HEK293 (cell line): ENCODE results near the gene SRL.
A peak's percentile ranks its signal among the peaks of the same experiment; 100 is the strongest.

Source experiments
- BCL11A ChIP-seq: fragments of 450-650 bp; formaldehyde crosslinking; IDR thresholded peaks from 2 replicates; pipeline ENCODE4 v1.5.1; 2016; ENCODE audit warnings: low read depth, missing biosample characterization, missing genetic modification characterization
- GLI4 ChIP-seq: fragments of 450-650 bp; formaldehyde crosslinking; IDR thresholded peaks from 2 replicates; pipeline ENCODE4 v1.5.1; 2016; ENCODE audit warnings: missing biosample characterization, missing genetic modification characterization
- HOXA7 ChIP-seq: sonication (generic); formaldehyde crosslinking; IDR thresholded peaks from 2 replicates; pipeline ENCODE4 v1.8.1; 2022; ENCODE audit warnings: missing genetic modification reagents, borderline replicate concordance
- HOXC10 ChIP-seq: sonication (generic); formaldehyde crosslinking; IDR thresholded peaks from 2 replicates; pipeline ENCODE4 v1.8.1; 2023; ENCODE audit warnings: mild to moderate bottlenecking, missing genetic modification reagents
- HOXD13 ChIP-seq: sonication (generic); formaldehyde crosslinking; IDR thresholded peaks from 2 replicates; pipeline ENCODE4 v1.8.0; 2022; ENCODE audit warnings: missing genetic modification reagents, borderline replicate concordance
- KLF8 ChIP-seq: fragments of 450-650 bp; formaldehyde crosslinking; IDR thresholded peaks from 2 replicates; pipeline ENCODE4 v1.5.1; 2016; ENCODE audit warnings: missing biosample characterization, missing genetic modification characterization
- SP2 ChIP-seq: fragments of 450-650 bp; formaldehyde crosslinking; IDR thresholded peaks from 2 replicates; pipeline ENCODE4 v1.5.1; 2016; ENCODE audit warnings: missing biosample characterization, missing genetic modification characterization
- SP3 ChIP-seq: fragments of 450-650 bp; formaldehyde crosslinking; IDR thresholded peaks from 2 replicates; pipeline ENCODE4 v1.5.1; 2016; ENCODE audit warnings: missing biosample characterization, missing genetic modification characterization
- TRIM28 ChIP-seq: IDR thresholded peaks from 2 replicates; pipeline ENCODE4 v1.6.1; 2011; ENCODE audit warnings: low read length, control low read depth, borderline replicate concordance
- ZBTB11 ChIP-seq: fragments of 450-650 bp; formaldehyde crosslinking; conservative IDR thresholded peaks from 2 replicates; pipeline ENCODE4 v1.5.1; 2016; ENCODE audit warnings: low read depth, missing biosample characterization, missing genetic modification characterization
- ZBTB8A ChIP-seq: fragments of 450-650 bp; formaldehyde crosslinking; IDR thresholded peaks from 2 replicates; pipeline ENCODE4 v1.5.1; 2016; ENCODE audit warnings: missing biosample characterization, missing genetic modification characterization
- ZFHX2 ChIP-seq: fragments of 450-650 bp; formaldehyde crosslinking; conservative IDR thresholded peaks from 2 replicates; pipeline ENCODE4 v1.5.1; 2016; ENCODE audit warnings: missing biosample characterization, missing genetic modification characterization
- ZFP41 ChIP-seq: fragments of 450-650 bp; formaldehyde crosslinking; IDR thresholded peaks from 2 replicates; pipeline ENCODE4 v1.5.1; 2016; ENCODE audit warnings: missing biosample characterization, missing genetic modification characterization, borderline replicate concordance
- ZNF114 ChIP-seq: fragments of 450-650 bp; formaldehyde crosslinking; IDR thresholded peaks from 2 replicates; pipeline ENCODE4 v1.5.0; 2017; ENCODE audit warnings: missing biosample characterization, missing genetic modification characterization
- ZNF138 ChIP-seq: fragments of 450-650 bp; formaldehyde crosslinking; IDR thresholded peaks from 2 replicates; pipeline ENCODE4 v1.5.1; 2016; ENCODE audit warnings: missing biosample characterization, missing genetic modification characterization, borderline replicate concordance
- ZNF239 ChIP-seq: fragments of 450-650 bp; formaldehyde crosslinking; IDR thresholded peaks from 2 replicates; pipeline ENCODE4 v1.5.1; 2016; ENCODE audit warnings: missing biosample characterization, missing genetic modification characterization
- ZNF266 ChIP-seq: fragments of 450-650 bp; formaldehyde crosslinking; IDR thresholded peaks from 2 replicates; pipeline ENCODE4 v1.5.1; 2016; ENCODE audit warnings: missing biosample characterization, missing genetic modification characterization, low read depth
- ZNF274 ChIP-seq, 2 experiments: fragments of 200-500 bp in 1 of 2; fragments of 450-650 bp in 1 of 2; sonication (Bioruptor generic) in 1 of 2; formaldehyde crosslinking in 1 of 2; IDR thresholded peaks; 2 replicates each; pipeline versions ENCODE4 v1.5.1 to v1.6.1; 2014 to 2016; ENCODE audit warnings: borderline replicate concordance in 1 of 2, inconsistent platforms in 1 of 2, low read length in 1 of 2, missing biosample characterization in 1 of 2, missing genetic modification characterization in 1 of 2
- ZNF324 ChIP-seq: fragments of 450-650 bp; formaldehyde crosslinking; IDR thresholded peaks from 2 replicates; pipeline ENCODE4 v1.5.1; 2016; ENCODE audit warnings: missing biosample characterization, missing genetic modification characterization
- ZNF354C ChIP-seq: fragments of 450-650 bp; formaldehyde crosslinking; IDR thresholded peaks from 2 replicates; pipeline ENCODE4 v1.5.1; 2016; ENCODE audit warnings: missing biosample characterization, missing genetic modification characterization, low read depth, borderline replicate concordance
- ZNF37A ChIP-seq: fragments of 450-650 bp; IDR thresholded peaks from 2 replicates; pipeline ENCODE4 v1.5.1; 2018; ENCODE audit warnings: missing biosample characterization, missing genetic modification characterization
- ZNF394 ChIP-seq: fragments of 450-650 bp; formaldehyde crosslinking; IDR thresholded peaks from 2 replicates; pipeline ENCODE4 v1.5.1; 2016; ENCODE audit warnings: missing biosample characterization, missing genetic modification characterization, mild to moderate bottlenecking, moderate library complexity, borderline replicate concordance
- ZNF433 ChIP-seq: fragments of 450-650 bp; formaldehyde crosslinking; IDR thresholded peaks from 2 replicates; pipeline ENCODE4 v1.5.1; 2016; ENCODE audit warnings: missing biosample characterization, missing genetic modification characterization, low read depth
- ZNF501 ChIP-seq: fragments of 450-650 bp; formaldehyde crosslinking; IDR thresholded peaks from 2 replicates; pipeline ENCODE4 v1.5.1; 2016; ENCODE audit warnings: missing biosample characterization, missing genetic modification characterization
- ZNF549 ChIP-seq: fragments of 450-650 bp; IDR thresholded peaks from 2 replicates; pipeline ENCODE4 v1.5.1; 2018; ENCODE audit warnings: missing biosample characterization, missing genetic modification characterization, mild to moderate bottlenecking, inconsistent platforms, moderate library complexity
- ZNF571 ChIP-seq: fragments of 450-650 bp; formaldehyde crosslinking; IDR thresholded peaks from 2 replicates; pipeline ENCODE4 v1.5.0; 2017; ENCODE audit warnings: missing biosample characterization, missing genetic modification characterization
- ZNF629 ChIP-seq: fragments of 450-650 bp; formaldehyde crosslinking; IDR thresholded peaks from 2 replicates; pipeline ENCODE4 v1.5.1; 2017; ENCODE audit warnings: missing biosample characterization, missing genetic modification characterization
- ZNF776 ChIP-seq: fragments of 450-650 bp; formaldehyde crosslinking; IDR thresholded peaks from 2 replicates; pipeline ENCODE4 v1.5.0; 2017; ENCODE audit warnings: missing biosample characterization, missing genetic modification characterization, borderline replicate concordance
- ZNF785 ChIP-seq: fragments of 450-650 bp; formaldehyde crosslinking; IDR thresholded peaks from 2 replicates; pipeline ENCODE4 v1.5.1; 2016; ENCODE audit warnings: missing biosample characterization, missing genetic modification characterization
- ZSCAN5A ChIP-seq: fragments of 450-650 bp; formaldehyde crosslinking; IDR thresholded peaks from 2 replicates; pipeline ENCODE4 v1.5.1; 2016; ENCODE audit warnings: missing biosample characterization, missing genetic modification characterization
- ZXDB ChIP-seq: fragments of 450-650 bp; formaldehyde crosslinking; IDR thresholded peaks from 2 replicates; pipeline ENCODE4 v1.5.1; 2016; ENCODE audit warnings: missing biosample characterization, missing genetic modification characterization
- TF ChIP-seq, protein P1 (sequence below): fragments of 450-650 bp; formaldehyde crosslinking; IDR thresholded peaks from 2 replicates; pipeline ENCODE4 v1.5.1; 2017; ENCODE audit warnings: missing biosample characterization, missing genetic modification characterization
- TF ChIP-seq, protein P2 (sequence below): fragments of 450-650 bp; formaldehyde crosslinking; IDR thresholded peaks from 2 replicates; pipeline ENCODE4 v1.5.1; 2016; ENCODE audit warnings: missing biosample characterization, missing genetic modification characterization

The SRL gene

DNA sequence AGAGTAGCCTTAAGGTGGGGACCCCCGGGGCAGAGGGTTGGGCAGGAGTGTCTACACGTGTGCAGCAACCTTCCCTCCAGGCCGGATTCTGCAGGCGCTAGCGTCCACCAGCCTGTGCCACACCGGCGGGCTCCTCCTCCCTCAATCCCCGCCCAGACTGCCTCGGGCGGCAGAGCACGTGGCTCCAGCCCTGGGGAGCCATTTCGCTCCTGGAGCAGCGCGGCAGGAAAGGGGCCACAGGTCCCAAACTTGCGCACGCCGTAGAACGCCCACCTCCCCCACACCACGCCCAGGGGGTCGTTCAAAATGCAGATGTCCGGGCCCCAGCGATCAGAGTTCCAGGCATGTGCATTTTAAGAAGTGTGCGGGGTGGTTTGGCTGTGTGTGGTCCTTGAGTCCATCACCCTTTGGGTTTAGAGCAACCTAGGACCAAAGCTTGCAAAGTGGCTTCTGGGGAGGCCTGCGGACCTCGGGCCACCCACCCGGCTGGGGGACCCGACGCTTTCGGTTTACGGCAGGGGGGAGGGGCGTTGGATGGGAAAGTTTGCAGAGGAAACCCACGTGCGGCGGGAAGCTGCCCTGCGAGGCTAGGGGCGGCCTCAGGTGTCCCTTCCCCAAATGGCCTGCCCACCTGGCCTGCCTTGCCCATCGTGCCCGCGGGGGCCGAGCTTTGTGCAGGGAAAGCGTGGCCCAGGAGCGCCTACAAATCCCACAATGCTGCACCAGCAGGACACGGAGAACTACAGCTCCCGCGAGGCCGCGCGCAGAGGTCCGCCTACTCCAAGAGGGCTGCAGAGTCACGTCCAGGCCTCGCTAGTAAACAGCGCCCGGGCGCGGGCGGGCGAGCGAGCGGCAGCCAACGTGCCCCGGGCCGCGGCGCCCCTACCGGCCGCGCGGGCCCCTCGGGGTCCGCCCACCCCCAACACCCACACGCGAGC is 29.6 kb upstream of the SRL start (continued):
- TF ChIP-seq ZSCAN5A (tag by site-specific recombination) = peak; percentile 96; the same call in 1 of the 2 replicates
- no peak for TF ChIP-seq ZNF776 (tag by site-specific recombination)
- TF ChIP-seq ZNF394 (tag by site-specific recombination) = peak; percentile 61; the same call in 1 of the 2 replicates
- TF ChIP-seq ZNF239 (tag by site-specific recombination) = no peak
- no peak for TF ChIP-seq ZNF114 (tag by site-specific recombination)
- no peak for TF ChIP-seq HOXA7 (CRISPR knock-in tag)
- TF ChIP-seq ZBTB11 = peak; percentile 31; the same call in 1 of the 2 replicates
- TF ChIP-seq SP2 = peak; percentile 57
- TF ChIP-seq HOXD13 (CRISPR knock-in tag) = no peak
- TF ChIP-seq ZFP41 (tag by site-specific recombination) = no peak
- TF ChIP-seq ZNF274 (IDR thresholded peaks at IDR 0.05; ENCODE audit: low read length) = no peak
- no peak for TF ChIP-seq ZNF274 (tag by site-specific recombination; IDR thresholded peaks at IDR 0.05; ENCODE audit: borderline replicate concordance)
- peak; percentile 90 for TF ChIP-seq ZBTB8A (tag by site-specific recombination)
- no peak for TF ChIP-seq ZNF549 (tag by site-specific recombination)
- TF ChIP-seq ZNF138 (tag by site-specific recombination) = no peak
- TF ChIP-seq HOXC10 (CRISPR knock-in tag) = no peak
- no peak for TF ChIP-seq ZNF37A
- peak; percentile 72; the same call in 1 of the 2 replicates for TF ChIP-seq ZNF324
- TF ChIP-seq GLI4 = 0 out of 2 replicates have a peak, but pooled peaks have one; percentile 23
- TF ChIP-seq ZNF501 = peak; percentile 85; the same call in 1 of the 2 replicates
- peak; percentile 72 for TF ChIP-seq ZNF629 (tag by site-specific recombination)
- TF ChIP-seq TRIM28 = peak; percentile 58; the same call in 1 of the 2 replicates
- peak; percentile 92 for TF ChIP-seq SP3 (tag by site-specific recombination)
- peak; percentile 76 for TF ChIP-seq ZFHX2
- TF ChIP-seq ZNF785 (tag by site-specific recombination) = no peak
- peak; percentile 85 for TF ChIP-seq ZXDB
- TF ChIP-seq ZNF433 (tag by site-specific recombination) = no peak
- no peak for TF ChIP-seq ZNF571 (tag by site-specific recombination)
- TF ChIP-seq ZNF266 (tag by site-specific recombination) = 0 out of 2 replicates have a peak, but pooled peaks have one; percentile 7
- TF ChIP-seq, protein P1, sequence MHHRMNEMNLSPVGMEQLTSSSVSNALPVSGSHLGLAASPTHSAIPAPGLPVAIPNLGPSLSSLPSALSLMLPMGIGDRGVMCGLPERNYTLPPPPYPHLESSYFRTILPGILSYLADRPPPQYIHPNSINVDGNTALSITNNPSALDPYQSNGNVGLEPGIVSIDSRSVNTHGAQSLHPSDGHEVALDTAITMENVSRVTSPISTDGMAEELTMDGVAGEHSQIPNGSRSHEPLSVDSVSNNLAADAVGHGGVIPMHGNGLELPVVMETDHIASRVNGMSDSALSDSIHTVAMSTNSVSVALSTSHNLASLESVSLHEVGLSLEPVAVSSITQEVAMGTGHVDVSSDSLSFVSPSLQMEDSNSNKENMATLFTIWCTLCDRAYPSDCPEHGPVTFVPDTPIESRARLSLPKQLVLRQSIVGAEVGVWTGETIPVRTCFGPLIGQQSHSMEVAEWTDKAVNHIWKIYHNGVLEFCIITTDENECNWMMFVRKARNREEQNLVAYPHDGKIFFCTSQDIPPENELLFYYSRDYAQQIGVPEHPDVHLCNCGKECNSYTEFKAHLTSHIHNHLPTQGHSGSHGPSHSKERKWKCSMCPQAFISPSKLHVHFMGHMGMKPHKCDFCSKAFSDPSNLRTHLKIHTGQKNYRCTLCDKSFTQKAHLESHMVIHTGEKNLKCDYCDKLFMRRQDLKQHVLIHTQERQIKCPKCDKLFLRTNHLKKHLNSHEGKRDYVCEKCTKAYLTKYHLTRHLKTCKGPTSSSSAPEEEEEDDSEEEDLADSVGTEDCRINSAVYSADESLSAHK (tag by site-specific recombination) = peak; percentile 16; the same call in 1 of the 2 replicates
- TF ChIP-seq BCL11A = no peak
- TF ChIP-seq, protein P2, sequence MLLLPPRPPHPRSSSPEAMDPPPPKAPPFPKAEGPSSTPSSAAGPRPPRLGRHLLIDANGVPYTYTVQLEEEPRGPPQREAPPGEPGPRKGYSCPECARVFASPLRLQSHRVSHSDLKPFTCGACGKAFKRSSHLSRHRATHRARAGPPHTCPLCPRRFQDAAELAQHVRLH (tag by site-specific recombination) = no peak; the same call in 1 of the 2 replicates
- no peak for TF ChIP-seq ZNF354C (tag by site-specific recombination)
- TF ChIP-seq KLF8 (tag by site-specific recombination) = peak; percentile 49
